Esophagus muscularis mucosa (tissue), 3 donors: ENCODE results near the gene DLG1.

Experiments
- CTCF ChIP-seq, 3 experiments: fragments of 200-600 bp in 2 of 3; fragments of 450-650 bp in 1 of 3; sonication (generic) in 2 of 3; IDR thresholded peaks; one replicate each; pipeline ENCODE4 v1.5.1; 2017 to 2019; ENCODE audit warnings: antibody characterized with exemption in 3 of 3, mild to moderate bottlenecking in 2 of 3, moderate library complexity in 1 of 3
- POLR2AphosphoS5 ChIP-seq, 2 donors: sonication (generic); formaldehyde crosslinking; IDR thresholded peaks; one replicate each; pipeline ENCODE4 v1.6.1; 2017; ENCODE audit warnings: antibody characterized with exemption in 2 of 2

- TF ChIP-seq CTCF (IDR thresholded peaks at IDR 0.05) (no peak), POLR2AphosphoS5 (IDR thresholded peaks at IDR 0.05) (no peak)
These were observed 40.1 kb downstream of the DLG1 start for GRCh38 chr3:197258168-197258755.
